Activated T-cell treated with anti-CD3 and anti-CD28 coated beads for 48 hours (primary cell): ENCODE measurements around the gene TRIM43.
"Not testable (repeated sequence)": the region's sequence is repeated elsewhere in the genome, so short reads cannot be mapped to it uniquely, and the experiment has no call there.

Experiments
- DNase-seq: peaks from one replicate; pipeline ENCODE4 v3.0.0-alpha.2; 2020; ENCODE audit warnings: low read depth

Gene TRIM43

GRCh38 chr2:95591701-95592100 lies at the start of gene TRIM43:
Gene TRIM43 (plus strand): TSS chr2:95592001. CDS start chr2:95594024, 2,023 bp downstream.
- DNase-seq: not testable (repeated sequence)

GRCh38 chr2:95551055-95551568 lies 40.7 kb upstream of the TRIM43 start:
- no peak for DNase-seq

- DNase-seq: no peak
Measured at GRCh38 chr2:95552911-95553310, 38.9 kb upstream of the TRIM43 start.

GRCh38 chr2:95569170-95569569 lies 22.6 kb upstream of the TRIM43 start:
- no peak for DNase-seq

GRCh38 chr2:95573866-95574265 lies 17.9 kb upstream of the TRIM43 start:
- no peak for DNase-seq

GRCh38 chr2:95574506-95574905 lies 17.3 kb upstream of the TRIM43 start:
- DNase-seq: no peak

- DNase-seq: no peak
Measured at GRCh38 chr2:95575857-95576256, 15.9 kb upstream of the TRIM43 start.

- no peak for DNase-seq
Measured at GRCh38 chr2:95578539-95578938, 13.3 kb upstream of the TRIM43 start.

GRCh38 chr2:95583545-95583944 lies 8.3 kb upstream of the TRIM43 start:
- not testable (repeated sequence) for DNase-seq

GRCh38 chr2:95584321-95584720 lies 7.5 kb upstream of the TRIM43 start:
- not testable (repeated sequence) for DNase-seq

- DNase-seq: not testable (repeated sequence)
Measured at GRCh38 chr2:95589777-95590536, 1.8 kb upstream of the TRIM43 start.

GRCh38 chr2:95592973-95593372 lies 1.2 kb downstream of the TRIM43 start:
- not testable (repeated sequence) for DNase-seq

GRCh38 chr2:95595012-95595411 lies 3.2 kb downstream of the TRIM43 start:
- not testable (repeated sequence) for DNase-seq

GRCh38 chr2:95601301-95601700 lies 9.5 kb downstream of the TRIM43 start:
- not testable (repeated sequence) for DNase-seq

GRCh38 chr2:95602146-95602545 lies 10.3 kb downstream of the TRIM43 start:
- not testable (repeated sequence) for DNase-seq

GRCh38 chr2:95608356-95608755 lies 16.6 kb downstream of the TRIM43 start:
- DNase-seq: not testable (repeated sequence)

- not testable (repeated sequence) for DNase-seq
Measured at GRCh38 chr2:95609764-95610163, 18.0 kb downstream of the TRIM43 start.

- not testable (repeated sequence) for DNase-seq
Measured at GRCh38 chr2:95613048-95613447, 21.2 kb downstream of the TRIM43 start.

- DNase-seq: not testable (repeated sequence)
Measured at GRCh38 chr2:95622728-95623127, 30.9 kb downstream of the TRIM43 start.

- not testable (repeated sequence) for DNase-seq
Measured at GRCh38 chr2:95630987-95631386, 39.2 kb downstream of the TRIM43 start.

GRCh38 chr2:95633626-95634259 lies 41.9 kb downstream of the TRIM43 start:
- DNase-seq: not testable (repeated sequence)

- not testable (repeated sequence) for DNase-seq
Measured at GRCh38 chr2:95640515-95641288, 48.9 kb downstream of the TRIM43 start.

GRCh38 chr2:95641289-95641575 lies 49.4 kb downstream of the TRIM43 start:
- DNase-seq: not testable (repeated sequence)
